H9 (cell line): ENCODE data around the gene MLLT3. TPM values are rescaled to one million over a fixed set of nuclear protein-coding genes. Genes with fewer than 3 reads are reported as not detected.

ENCODE experiments used
- DNase-seq: peaks from one replicate; pipeline ENCODE4 v3.0.0-alpha.2; 2017
- H2AFZ ChIP-seq: one replicate; pipeline ENCODE4 v1.6.1; 2013; ENCODE audit warnings: mild to moderate bottlenecking, low read length, control low read depth, moderate library complexity
- H2AK5ac ChIP-seq: 2 replicates; pipeline ENCODE4 v1.6.1; 2013; ENCODE audit warnings: low read length, control low read depth, mixed read lengths; ENCODE audit not compliant: insufficient read length
- H2BK120ac ChIP-seq: one replicate; pipeline ENCODE4 v1.6.1; 2013; ENCODE audit warnings: low read depth, mild to moderate bottlenecking, low read length, control low read depth, inconsistent platforms; ENCODE audit not compliant: poor library complexity, severe bottlenecking
- H2BK12ac ChIP-seq: 2 replicates; pipeline ENCODE4 v1.6.1; 2013; ENCODE audit warnings: low read length, control low read depth, mixed read lengths, low read depth; ENCODE audit not compliant: insufficient read length
- H2BK15ac ChIP-seq: 2 replicates; pipeline ENCODE4 v1.6.1; 2013; ENCODE audit warnings: low read depth, low read length, control low read depth
- H2BK20ac ChIP-seq: one replicate; pipeline ENCODE4 v1.6.1; 2013; ENCODE audit warnings: low read depth, mild to moderate bottlenecking, low read length, control low read depth, inconsistent platforms; ENCODE audit not compliant: poor library complexity, severe bottlenecking
- H2BK5ac ChIP-seq: 2 replicates; pipeline ENCODE4 v1.6.1; 2013; ENCODE audit warnings: low read length, control low read depth, mixed read lengths; ENCODE audit not compliant: insufficient read length
- H3K14ac ChIP-seq: 2 replicates; pipeline ENCODE4 v1.6.1; 2013; ENCODE audit warnings: low read length, control low read depth; ENCODE audit not compliant: insufficient read depth
- H3K18ac ChIP-seq: 2 replicates; pipeline ENCODE4 v1.6.1; 2013; ENCODE audit warnings: low read depth, mild to moderate bottlenecking, mixed read lengths, low read length, control low read depth; ENCODE audit not compliant: insufficient read length
- H3K23ac ChIP-seq: 2 replicates; pipeline ENCODE4 v1.6.1; 2013; ENCODE audit warnings: low read length, control low read depth, mixed read lengths, low read depth; ENCODE audit not compliant: insufficient read length
- H3K23me2 ChIP-seq: 2 replicates; pipeline ENCODE4 v1.6.1; 2013; ENCODE audit warnings: low read depth, mild to moderate bottlenecking, mixed read lengths, low read length, control low read depth; ENCODE audit not compliant: insufficient read length, poor library complexity, severe bottlenecking
- H3K27ac ChIP-seq: 2 replicates; pipeline ENCODE4 v1.5.1; 2013; ENCODE audit warnings: low read length, control low read depth, mixed read lengths, low read depth; ENCODE audit not compliant: insufficient read length
- H3K27me3 ChIP-seq: 2 replicates; pipeline ENCODE4 v1.6.1; 2013; ENCODE audit warnings: low read length, control low read depth, inconsistent platforms; ENCODE audit not compliant: insufficient read depth
- H3K4ac ChIP-seq: 2 replicates; pipeline ENCODE4 v1.6.1; 2013; ENCODE audit warnings: low read depth, mild to moderate bottlenecking, control low read depth, inconsistent platforms, low read length, moderate library complexity
- H3K4me1 ChIP-seq: 2 replicates; pipeline ENCODE4 v1.6.1; 2013; ENCODE audit warnings: low read length, control low read depth, inconsistent platforms; ENCODE audit not compliant: insufficient read depth
- H3K4me2 ChIP-seq: 2 replicates; pipeline ENCODE4 v1.6.1; 2013; ENCODE audit warnings: low read length, control low read depth, mixed read lengths; ENCODE audit not compliant: insufficient read length, insufficient read depth
- H3K56ac ChIP-seq: 2 replicates; pipeline ENCODE4 v1.6.1; 2013; ENCODE audit warnings: low read depth, mild to moderate bottlenecking, mixed read lengths, low read length, control low read depth; ENCODE audit not compliant: insufficient read length
- H3K79me1 ChIP-seq: 2 replicates; pipeline ENCODE4 v1.6.1; 2013; ENCODE audit warnings: low read depth, mild to moderate bottlenecking, moderate library complexity, low read length, control low read depth, inconsistent platforms; ENCODE audit not compliant: insufficient read depth, poor library complexity, severe bottlenecking
- H3K79me2 ChIP-seq: 2 replicates; pipeline ENCODE4 v1.6.1; 2013; ENCODE audit warnings: low read length, control low read depth, inconsistent platforms; ENCODE audit not compliant: insufficient read depth
- H3K9ac ChIP-seq: 2 replicates; pipeline ENCODE4 v1.6.1; 2013; ENCODE audit warnings: low read length, control low read depth, mixed read lengths; ENCODE audit not compliant: insufficient read length; ENCODE audit errors: extremely low read depth
- H3K9me3 ChIP-seq: one replicate; pipeline ENCODE4 v1.6.1; 2013; ENCODE audit warnings: low read depth, low read length, inconsistent platforms; ENCODE audit not compliant: control insufficient read depth
- H3T11ph ChIP-seq: one replicate; pipeline ENCODE4 v1.6.1; 2013; ENCODE audit warnings: mild to moderate bottlenecking, low read length, control low read depth, inconsistent platforms
- H4K20me1 ChIP-seq: one replicate; pipeline ENCODE4 v1.6.1; 2013; ENCODE audit not compliant: control insufficient read depth, insufficient read length, insufficient read depth
- H4K5ac ChIP-seq: 2 replicates; pipeline ENCODE4 v1.6.1; 2013; ENCODE audit warnings: low read depth, mild to moderate bottlenecking, mixed read lengths, low read length, control low read depth; ENCODE audit not compliant: insufficient read length
- H4K8ac ChIP-seq: replicated peaks from 2 replicates; pipeline ENCODE4 v1.6.1; 2013; ENCODE audit warnings: low read length, control low read depth, mixed read lengths, low read depth; ENCODE audit not compliant: insufficient read length
- H4K91ac ChIP-seq: 2 replicates; pipeline ENCODE4 v1.6.1; 2013; ENCODE audit warnings: low read depth, mild to moderate bottlenecking, moderate library complexity, mixed read lengths, low read length, control low read depth; ENCODE audit not compliant: insufficient read length
- H3K27ac Mint-ChIP-seq, 3 experiments: 2 replicates in 2 of 3; 3 replicates in 1 of 3; pipeline ENCODE4 v1.8.0; 2020 to 2021; ENCODE audit warnings: mixed read lengths in 3 of 3, mild to moderate bottlenecking in 1 of 3, moderate library complexity in 1 of 3
- H3K27me3 Mint-ChIP-seq: 2 replicates; pipeline ENCODE4 v1.8.0; 2021; ENCODE audit warnings: low read depth, mild to moderate bottlenecking, moderate library complexity, mixed read lengths
- H3K36me3 Mint-ChIP-seq, 3 experiments: 2 replicates in 2 of 3; 3 replicates in 1 of 3; pipeline ENCODE4 v1.8.0; 2020 to 2021; ENCODE audit warnings: low read depth in 3 of 3, mixed read lengths in 3 of 3; ENCODE audit not compliant: insufficient read depth in 1 of 3
- H3K4me1 Mint-ChIP-seq, 2 experiments: 2 replicates each; pipeline ENCODE4 v1.8.0; 2020; ENCODE audit warnings: mixed read lengths in 2 of 2
- H3K4me3 Mint-ChIP-seq, 2 experiments: 2 replicates in 1 of 2; 3 replicates in 1 of 2; pipeline ENCODE4 v1.8.0; 2020 to 2021; ENCODE audit warnings: mild to moderate bottlenecking in 2 of 2, mixed read lengths in 2 of 2, moderate library complexity in 1 of 2
- H3K9me3 Mint-ChIP-seq, 2 experiments: 2 replicates in 1 of 2; 3 replicates in 1 of 2; pipeline ENCODE4 v1.8.0; 2020; ENCODE audit warnings: mild to moderate bottlenecking in 2 of 2, mixed read lengths in 2 of 2, moderate library complexity in 1 of 2
- CTCF ChIP-seq: fragments of 200-600 bp; sonication (generic); conservative IDR thresholded peaks from 3 replicates; pipeline ENCODE4 v1.8.0; 2021; ENCODE audit warnings: antibody characterized with exemption, mild to moderate bottlenecking
- WGBS: extraction: QIAGEN DNeasy Blood & Tissue Kit; methylation state at CpG from one replicate; pipeline ENCODE4 v1.1.7; 2013; ENCODE audit warnings: missing lambda C conversion rate, low lambda C conversion rate, mixed read lengths; ENCODE audit not compliant: insufficient read length; ENCODE audit errors: extremely low coverage; 5-methylcytosine and 5-hydroxymethylcytosine counted together
- total RNA-seq: library from RNA; stranded (reverse); gene quantifications from 2 replicates; pipeline ENCODE4 v1.2.1, GENCODE V29; 2021

Gene MLLT3
- total RNA-seq, 1 experiment from 2014 or later = 3.9 TPM

- Histone ChIP-seq H2BK15ac (no peak overlapping the region), H3K27me3 (no peaks in the 10 kb centered on the region), H3K23me2 (no peaks in the 10 kb centered on the region), H3K27ac (no peak overlapping the region), H3K79me2 (no peaks in the 10 kb centered on the region), H3K79me1 (no peaks in the 10 kb centered on the region), H3K4ac (no peak overlapping the region), H4K20me1 (no peaks in the 10 kb centered on the region), H2BK20ac (no peak overlapping the region), H4K91ac (no peak overlapping the region), H3K56ac (no peak overlapping the region), H3T11ph (no peak overlapping the region), H2BK5ac (no peak overlapping the region), H2AK5ac (no peak overlapping the region), H4K5ac (no peak overlapping the region), H3K18ac (no peak overlapping the region), H3K23ac (no peak overlapping the region), H3K14ac (no peak overlapping the region; the same call in 1 of the 2 replicates), H2AFZ (no peak overlapping the region), H3K9me3 (no peaks in the 10 kb centered on the region), H2BK120ac (no peak overlapping the region), H3K9ac (no peak overlapping the region), H4K8ac (no peak overlapping the region), H3K4me1 (no peaks in the 10 kb centered on the region; the same call in 1 of the 2 replicates), H3K4me2 (no peak overlapping the region), H2BK12ac (no peak overlapping the region)
- DNase-seq = no peak
- Mint-ChIP-seq H3K36me3 (no peaks in the 10 kb centered on the region), H3K9me3 (no peaks in the 10 kb centered on the region), H3K4me3 (no peak overlapping the region), H3K27ac (0 out of 7 replicates have a peak overlapping the region, but pooled peaks of 1 of the 3 experiments have one; percentile 53), H3K27me3 (no peaks in the 10 kb centered on the region; the same call in 1 of the 2 replicates), H3K4me1 (0 out of 4 replicates have a peak, but pooled peaks cover 0 to 6% of the 10 kb centered on the region in 2 experiments)
- WGBS = no CpG with 5 or more reads among the region's 4 CpGs
- TF ChIP-seq CTCF = no peak
Observed at GRCh38 chr9:20532584-20532983, 89.7 kb downstream of the MLLT3 start.
